ENCODE data around the gene ARHGAP19. TPM values are rescaled to one million over a fixed set of nuclear protein-coding genes. Genes with fewer than 3 reads are reported as not detected.
A peak's percentile ranks its signal among the peaks of the same experiment; 100 is the strongest.

The ARHGAP19 gene
- total and polyA plus RNA-seq, 9 of the 15 experiments (the other 6 are each of a cell fraction or from before 2014, with no cell fraction given) = 14.8 to 49.5 (median 26.8) TPM

DNA sequence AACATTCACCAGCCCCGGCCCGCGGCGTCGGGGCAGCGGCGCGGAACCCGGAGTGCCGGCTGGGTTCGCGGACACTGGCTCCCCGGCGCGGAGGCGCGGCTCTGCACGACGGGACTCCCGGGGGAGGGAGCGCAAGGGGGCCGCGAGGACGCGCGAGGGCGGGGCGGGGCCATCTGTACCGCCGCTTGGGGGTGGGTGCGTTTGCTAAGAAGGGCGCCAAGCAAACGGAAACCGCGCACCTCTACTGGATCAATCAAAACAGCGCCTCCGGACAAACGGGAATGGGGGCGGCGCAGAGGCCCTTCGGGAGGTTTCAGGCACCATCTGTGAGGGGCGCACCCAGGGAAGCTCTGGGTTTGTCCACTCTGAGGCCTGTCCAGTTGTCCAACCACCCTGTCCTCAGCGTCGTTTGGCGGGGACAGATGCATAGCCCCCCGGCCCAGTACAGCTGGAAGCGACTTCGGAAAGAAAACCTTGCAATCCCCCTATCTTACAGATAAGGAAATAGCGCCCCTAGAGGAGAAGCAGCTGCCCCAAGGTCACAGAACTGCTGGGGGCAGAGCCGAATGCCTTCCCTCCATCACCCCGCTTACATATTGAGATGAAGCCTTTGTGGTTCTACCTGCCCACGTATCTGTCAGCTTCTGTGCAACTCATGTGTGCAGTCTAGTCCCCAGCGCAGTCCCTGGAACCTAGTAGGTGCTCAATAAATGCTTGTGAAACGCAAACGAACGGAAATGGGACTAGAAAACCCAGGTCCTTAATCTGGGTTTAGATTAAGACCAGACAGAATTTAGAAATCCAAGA is 96.0 kb downstream of the ARHGAP19 start:
- peak overlapping the region; percentile 70 for H2AFZ ChIP-seq (ENCODE audit: low read depth, low read length)
- H3K4me3 ChIP-seq = peak overlapping the region; percentile 36
- H3K27me3 ChIP-seq (ENCODE audit: control insufficient read depth in 2 of 2, insufficient read depth in 2 of 2, low read length in 2 of 2) = peaks cover 10 to 26% of the 10 kb centered on the region in 2 experiments
- no peaks in the 10 kb centered on the region for H3K79me2 ChIP-seq (ENCODE audit: control insufficient read depth, insufficient read depth, low read length)
- H3K4me2 ChIP-seq (ENCODE audit: insufficient read depth, low read length) = peak overlapping the region; percentile 69
- in situ Hi-C loops (cut with MboI) = no loop called here
- CTCF ChIA-PET (ENCODE audit: low intra/inter-chr PET ratio) = interaction anchor here (0.5 kb wide), 1 partner anchor 88 kb away, joined by 3 read pairs; no protein-coding TSS in a partner anchor
- intact Hi-C loops (cut with micrococcal nuclease) = loop anchor here (5.0 kb wide), 1 partner anchor 124 kb away; no protein-coding TSS in a partner anchor
- POLR2A ChIA-PET = interaction anchor here (0.6 to 1.2 kb wide), 3 partner anchors 27 to 822 kb away, joined by 3 to 4 read pairs (median 3); no protein-coding TSS in a partner anchor
- H3K4me1 ChIP-seq (replicated peaks in 1 of 2; ENCODE audit: control insufficient read depth in 2 of 2, insufficient read depth in 2 of 2, low read length in 2 of 2) = peaks cover 0 to 10% of the 10 kb centered on the region in 2 experiments; a peak in 2 of 5 replicates
- FAIRE-seq = peak; percentile 59
- no peaks in the 10 kb centered on the region for H3K36me3 ChIP-seq (ENCODE audit: control insufficient read depth, insufficient read depth, low read length)
- H3K9ac ChIP-seq (ENCODE audit: insufficient read depth in 1 of 2, low read depth in 2 of 2, low read length in 2 of 2) = peak overlapping the region in 1 of 2 experiments; percentile 83; a peak in 2 of 4 replicates
- no peaks in the 10 kb centered on the region for H3K9me1 ChIP-seq (ENCODE audit: control insufficient read depth, insufficient read depth, low read length)
- peak; percentile 69 to 77 (median 73) for DNase-seq (ENCODE audit: extremely low read depth in 1 of 4, low spot score in 3 of 4)
- H3K9me3 ChIP-seq (replicated peaks; ENCODE audit: control insufficient read depth, insufficient read depth, low read depth, low read length) = no peaks in the 10 kb centered on the region
- no TSS peak for BruUV-seq (replicated peaks)
- H3K27ac ChIP-seq (ENCODE audit: extremely low read depth, low read depth, low read length) = no peak overlapping the region
- peak; percentile 95 for ATAC-seq
- 2% methylated on average over 27 of the region's 56 CpGs for WGBS (ENCODE audit: insufficient coverage, low coverage, missing lambda C conversion rate)
- no peaks in the 10 kb centered on the region for H4K20me1 ChIP-seq (replicated peaks; ENCODE audit: control insufficient read depth, insufficient read depth, low read length)
- TF ChIP-seq, protein P1, sequence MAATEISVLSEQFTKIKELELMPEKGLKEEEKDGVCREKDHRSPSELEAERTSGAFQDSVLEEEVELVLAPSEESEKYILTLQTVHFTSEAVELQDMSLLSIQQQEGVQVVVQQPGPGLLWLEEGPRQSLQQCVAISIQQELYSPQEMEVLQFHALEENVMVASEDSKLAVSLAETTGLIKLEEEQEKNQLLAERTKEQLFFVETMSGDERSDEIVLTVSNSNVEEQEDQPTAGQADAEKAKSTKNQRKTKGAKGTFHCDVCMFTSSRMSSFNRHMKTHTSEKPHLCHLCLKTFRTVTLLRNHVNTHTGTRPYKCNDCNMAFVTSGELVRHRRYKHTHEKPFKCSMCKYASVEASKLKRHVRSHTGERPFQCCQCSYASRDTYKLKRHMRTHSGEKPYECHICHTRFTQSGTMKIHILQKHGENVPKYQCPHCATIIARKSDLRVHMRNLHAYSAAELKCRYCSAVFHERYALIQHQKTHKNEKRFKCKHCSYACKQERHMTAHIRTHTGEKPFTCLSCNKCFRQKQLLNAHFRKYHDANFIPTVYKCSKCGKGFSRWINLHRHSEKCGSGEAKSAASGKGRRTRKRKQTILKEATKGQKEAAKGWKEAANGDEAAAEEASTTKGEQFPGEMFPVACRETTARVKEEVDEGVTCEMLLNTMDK (IDR thresholded peaks at IDR 0.05; ENCODE audit: borderline replicate concordance, insufficient read depth, low read depth, low read length, poor library complexity, severe bottlenecking) = peak; percentile 31
- no peak for TF ChIP-seq IRF9 (tag; IDR thresholded peaks at IDR 0.05)
- peak; percentile 84 for TF ChIP-seq ESRRA (IDR thresholded peaks at IDR 0.05; ENCODE audit: borderline replicate concordance, low read depth)
- TF ChIP-seq CREBBP (IDR thresholded peaks at IDR 0.05; ENCODE audit: low read depth, low read length) = no peak
- TF ChIP-seq VEZF1 (CRISPR knock-in tag; IDR thresholded peaks at IDR 0.05) = peak; percentile 20; the same call in 1 of the 2 replicates
- TF ChIP-seq NR2F6 (CRISPR knock-in tag; IDR thresholded peaks at IDR 0.05) = no peak
- 0 out of 4 replicates have a peak, but pooled peaks of 1 of the 2 experiments have one; percentile 37 for TF ChIP-seq MAZ (CRISPR knock-in tag; conservative IDR thresholded peaks at IDR 0.05 in 1 of 2, IDR thresholded peaks at IDR 0.05 in 1 of 2)
- TF ChIP-seq KLF16 (IDR thresholded peaks at IDR 0.05) = peak; percentile 6; the same call in 1 of the 2 replicates
- no peak for TF ChIP-seq CBFA2T3 (IDR thresholded peaks at IDR 0.05)
- TF ChIP-seq SMARCE1 (IDR thresholded peaks at IDR 0.05) = 0 out of 2 replicates have a peak, but pooled peaks have one; percentile 53
- no peak for TF ChIP-seq ZNF561 (CRISPR knock-in tag; conservative IDR thresholded peaks at IDR 0.05)
- no peak for TF ChIP-seq BRCA1 (IDR thresholded peaks at IDR 0.05)
- TF ChIP-seq BRCA1 (CRISPR knock-in tag; IDR thresholded peaks at IDR 0.05) = no peak
- TF ChIP-seq MEF2A (IDR thresholded peaks at IDR 0.05; ENCODE audit: control insufficient read depth, low read depth, low read length) = no peak
- TF ChIP-seq SIX5 (IDR thresholded peaks at IDR 0.05; ENCODE audit: borderline replicate concordance in 1 of 2, insufficient read depth in 1 of 2, low read depth in 1 of 2, low read length in 2 of 2) = no peak

All from K562 (cell line).